Neural cell (in vitro differentiated cells): Measurements from ENCODE around the gene RNASE7. TPM values are rescaled to one million over a fixed set of nuclear protein-coding genes. Genes with fewer than 3 reads are reported as not detected.

Experiments
- H2AFZ ChIP-seq: fragments of 200-600, 300-800 bp; sonication (generic), shearing (Covaris generic); 2 replicates; pipeline ENCODE4 v1.6.0; 2014; ENCODE audit warnings: low read depth, mild to moderate bottlenecking, antibody characterized with exemption, low read length, moderate library complexity
- H3F3A ChIP-seq: fragments of 200-600 bp; shearing (Covaris generic); 2 replicates; pipeline ENCODE4 v1.6.1; 2016; ENCODE audit warnings: mild to moderate bottlenecking, moderate library complexity, mixed read lengths, antibody characterized with exemption, low read length; ENCODE audit not compliant: insufficient read depth, poor library complexity, severe bottlenecking
- H3K27ac ChIP-seq: fragments of 200-600, 300-800 bp; sonication (generic), shearing (Covaris generic); 2 replicates; pipeline ENCODE4 v1.5.1; 2014; ENCODE audit warnings: mild to moderate bottlenecking, low read length, moderate library complexity
- H3K27me3 ChIP-seq: fragments of 300-800, 200-600 bp; sonication (generic), shearing (Covaris generic); 2 replicates; pipeline ENCODE4 v1.6.0; 2014; ENCODE audit warnings: mild to moderate bottlenecking, low read depth, low read length, moderate library complexity; ENCODE audit not compliant: insufficient read depth
- H3K36me3 ChIP-seq: fragments of 300-800, 200-600 bp; sonication (generic), shearing (Covaris generic); 2 replicates; pipeline ENCODE4 v1.5.1; 2014; ENCODE audit warnings: mild to moderate bottlenecking, antibody characterized with exemption, low read length, moderate library complexity; ENCODE audit not compliant: insufficient read depth
- H3K4me2 ChIP-seq: fragments of 300-800, 200-600 bp; sonication (generic), shearing (Covaris generic); 2 replicates; pipeline ENCODE4 v1.6.0; 2014; ENCODE audit warnings: mild to moderate bottlenecking, low read length
- H3K4me3 ChIP-seq: fragments of 300-800, 200-600 bp; sonication (generic), shearing (Covaris generic); 2 replicates; pipeline ENCODE4 v1.5.1; 2014; ENCODE audit warnings: mild to moderate bottlenecking, low read length, moderate library complexity
- H3K79me2 ChIP-seq: fragments of 200-600 bp; shearing (Covaris generic); replicated peaks from 2 replicates; pipeline ENCODE4 v1.6.0; 2014; ENCODE audit warnings: mild to moderate bottlenecking, low read length, moderate library complexity; ENCODE audit not compliant: insufficient read depth
- H3K9ac ChIP-seq: fragments of 300-800, 200-600 bp; sonication (generic), shearing (Covaris generic); 2 replicates; pipeline ENCODE4 v1.6.1; 2016; ENCODE audit warnings: mild to moderate bottlenecking, low read length, mixed read lengths
- H3K9me2 ChIP-seq: fragments of 200-600 bp; shearing (Covaris generic); 2 replicates; pipeline ENCODE4 v1.6.1; 2016; ENCODE audit warnings: mild to moderate bottlenecking, low read length, mixed read lengths; ENCODE audit not compliant: insufficient read depth
- H3K9me3 ChIP-seq: fragments of 200-600, 300-800 bp; sonication (generic), shearing (Covaris generic); 2 replicates; pipeline ENCODE4 v1.6.1; 2016; ENCODE audit warnings: mild to moderate bottlenecking, mixed run types, low read length, moderate library complexity, mixed read lengths
- H4K20me1 ChIP-seq: fragments of 200-600 bp; shearing (Covaris generic); 2 replicates; pipeline ENCODE4 v1.6.1; 2016; ENCODE audit warnings: mild to moderate bottlenecking, mixed run types; ENCODE audit not compliant: insufficient read depth
- CTCF ChIP-seq: fragments of 450-650 bp; IDR thresholded peaks from 2 replicates; pipeline ENCODE4 v1.5.1; 2014; ENCODE audit warnings: antibody characterized with exemption, mild to moderate bottlenecking, moderate library complexity; ENCODE audit not compliant: poor library complexity, severe bottlenecking
- EP300 ChIP-seq: fragments of 450-650 bp; conservative IDR thresholded peaks from 2 replicates; pipeline ENCODE4 v1.6.1; 2014; ENCODE audit warnings: antibody characterized with exemption, mild to moderate bottlenecking, moderate library complexity; ENCODE audit not compliant: poor library complexity, severe bottlenecking
- EZH2 ChIP-seq: fragments of 200-600, 300-800 bp; shearing (Covaris generic), sonication (generic); IDR thresholded peaks from 2 replicates; pipeline ENCODE4 v1.6.1; 2014; ENCODE audit warnings: antibody characterized with exemption, low read length, borderline replicate concordance, mild to moderate bottlenecking; ENCODE audit not compliant: insufficient read depth, poor library complexity, severe bottlenecking
- MXI1 ChIP-seq: fragments of 450-650 bp; conservative IDR thresholded peaks from 2 replicates; pipeline ENCODE4 v1.6.1; 2014; ENCODE audit warnings: antibody characterized with exemption, mild to moderate bottlenecking; ENCODE audit not compliant: poor library complexity, severe bottlenecking
- POLR2AphosphoS5 ChIP-seq: IDR thresholded peaks from 2 replicates; pipeline ENCODE4 v1.6.1; 2012
- RAD21 ChIP-seq: fragments of 450-650 bp; conservative IDR thresholded peaks from 2 replicates; pipeline ENCODE4 v1.6.1; 2014; ENCODE audit warnings: antibody characterized with exemption, mild to moderate bottlenecking, moderate library complexity
- REST ChIP-seq: IDR thresholded peaks from 2 replicates; pipeline ENCODE4 v1.6.1; 2012; ENCODE audit warnings: borderline replicate concordance
- SMC3 ChIP-seq: fragments of 450-650 bp; conservative IDR thresholded peaks from 2 replicates; pipeline ENCODE4 v1.6.1; 2014; ENCODE audit warnings: antibody characterized with exemption, mild to moderate bottlenecking, moderate library complexity; ENCODE audit not compliant: poor library complexity
- TAF1 ChIP-seq: IDR thresholded peaks from 2 replicates; pipeline ENCODE4 v1.6.1; 2012; ENCODE audit warnings: low read depth
- polyA plus RNA-seq: library from polyadenylated mRNA; depleted of rRNA; stranded (reverse); fragments of >200 nt; gene quantifications from 2 replicates; pipeline ENCODE4 v1.2.3, GENCODE V29; 2014

The RNASE7 gene
- polyA plus RNA-seq, 1 donor from 2014 or later, result not detected

- H3K27ac ChIP-seq, result no peak overlapping the region
- peaks cover 19% of the 10 kb centered on the region for H3K27me3 ChIP-seq
- H3K9ac ChIP-seq, result peak overlapping the region; percentile 69
Measured at GRCh38 chr14:21023817-21024584, 18.2 kb upstream of the RNASE7 start.

DNA sequence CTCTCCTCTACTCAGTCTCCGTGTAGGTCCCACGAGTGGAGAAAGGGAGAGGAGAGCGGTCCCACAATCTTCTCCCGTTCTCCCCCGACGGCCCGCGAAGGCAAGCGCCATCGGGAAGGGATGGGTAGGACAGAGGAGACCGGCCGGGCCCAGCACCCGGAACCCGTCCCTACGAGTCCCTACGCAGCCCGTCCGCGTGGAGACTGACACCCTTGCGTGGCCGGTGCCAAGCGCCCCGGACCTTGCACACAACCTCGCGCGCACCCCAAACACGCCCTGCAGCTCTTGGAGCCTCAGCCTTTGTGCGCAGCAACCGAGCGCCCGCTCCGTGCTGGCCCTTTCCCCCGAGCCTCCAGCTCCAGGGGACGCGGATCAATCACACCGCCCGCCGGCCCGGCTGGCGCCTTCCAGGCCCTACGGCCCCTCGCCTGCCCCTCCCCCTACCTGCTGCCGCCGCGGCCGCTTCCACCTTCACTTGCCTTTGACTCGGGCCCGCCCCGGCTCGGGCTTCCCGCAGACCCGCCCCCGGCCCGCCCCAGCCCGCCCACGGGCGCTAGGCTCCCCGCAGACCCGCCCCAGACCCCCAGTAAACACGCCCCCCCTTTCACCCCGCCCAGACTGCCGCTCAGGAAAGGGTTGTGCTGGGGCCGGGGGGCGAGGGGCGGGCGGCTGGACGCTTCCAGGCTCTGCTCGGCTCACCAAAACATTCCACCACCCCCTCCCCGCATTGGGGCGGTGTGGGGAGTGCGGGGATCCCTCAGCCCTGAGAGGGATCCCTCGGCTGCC, 17.4 kb upstream of the RNASE7 start, which contains the start of gene NDRG2:
Gene NDRG2, minus strand, starts transcription at position 477 of the 786 bp plus-strand sequence. CDS start 1,746 bp downstream, outside the sequence.
- no peaks in the 10 kb centered on the region for H3K36me3 ChIP-seq
- no peak within 1 kb of the TSS for H3K27ac ChIP-seq
- H3F3A ChIP-seq, result no peaks in the 10 kb centered on the region
- H3K9ac ChIP-seq, result peak within 1 kb of the TSS; percentile 69
- no peaks in the 10 kb centered on the region for H3K79me2 ChIP-seq
- peak within 1 kb of the TSS; percentile 77 for H3K4me3 ChIP-seq
- no peaks in the 10 kb centered on the region for H3K9me3 ChIP-seq
- TF ChIP-seq CTCF (no peak), RAD21 (peak; percentile 8), SMC3 (peak; percentile 33), REST (no peak), TAF1 (no peak), POLR2AphosphoS5 (peak; percentile 46), EP300 (no peak), MXI1 (peak; percentile 48), EZH2 (no peak)
- peak within 1 kb of the TSS; percentile 45 for H2AFZ ChIP-seq
- no peaks in the 10 kb centered on the region for H3K9me2 ChIP-seq
- no peaks in the 10 kb centered on the region for H4K20me1 ChIP-seq
- H3K4me2 ChIP-seq, result peak within 1 kb of the TSS; percentile 48
- peaks cover 19% of the 10 kb centered on the region for H3K27me3 ChIP-seq

More at GRCh38 chr14:21023817-21024584, 18.2 kb upstream of the RNASE7 start:
- Histone ChIP-seq H2AFZ (peak overlapping the region; percentile 45), H3F3A (no peaks in the 10 kb centered on the region), H3K36me3 (no peaks in the 10 kb centered on the region), H3K4me2 (no peak overlapping the region), H4K20me1 (no peaks in the 10 kb centered on the region), H3K9me2 (no peaks in the 10 kb centered on the region), H3K9me3 (no peaks in the 10 kb centered on the region), H3K4me3 (peak overlapping the region; percentile 77), H3K79me2 (no peaks in the 10 kb centered on the region)
- TF ChIP-seq CTCF, result no peak
- TF ChIP-seq MXI1, result peak; percentile 4
- TF ChIP-seq EP300, result no peak
- TF ChIP-seq RAD21, result no peak
